KBM-7 (cell line): ENCODE measurements around the gene RENBP.

Experiments used
- DNase-seq: peaks from one replicate; pipeline ENCODE4 v3.0.0-alpha.2; 2015
- in situ Hi-C: fragments of 300-500 bp; cut with MboI; formaldehyde crosslinking; loops from 2 replicates; pipeline ENCODE4 v1.14.3; 2020; ENCODE audit warnings: low sequenced_read_pairs, low pct_unique_long_range_greater_than_20kb, mixed read lengths

Gene RENBP

GRCh38 chrX:153957224-153957623 is 12.8 kb upstream of the RENBP start:
- DNase-seq: no peak
- in situ Hi-C loops: no loop called here

DNA sequence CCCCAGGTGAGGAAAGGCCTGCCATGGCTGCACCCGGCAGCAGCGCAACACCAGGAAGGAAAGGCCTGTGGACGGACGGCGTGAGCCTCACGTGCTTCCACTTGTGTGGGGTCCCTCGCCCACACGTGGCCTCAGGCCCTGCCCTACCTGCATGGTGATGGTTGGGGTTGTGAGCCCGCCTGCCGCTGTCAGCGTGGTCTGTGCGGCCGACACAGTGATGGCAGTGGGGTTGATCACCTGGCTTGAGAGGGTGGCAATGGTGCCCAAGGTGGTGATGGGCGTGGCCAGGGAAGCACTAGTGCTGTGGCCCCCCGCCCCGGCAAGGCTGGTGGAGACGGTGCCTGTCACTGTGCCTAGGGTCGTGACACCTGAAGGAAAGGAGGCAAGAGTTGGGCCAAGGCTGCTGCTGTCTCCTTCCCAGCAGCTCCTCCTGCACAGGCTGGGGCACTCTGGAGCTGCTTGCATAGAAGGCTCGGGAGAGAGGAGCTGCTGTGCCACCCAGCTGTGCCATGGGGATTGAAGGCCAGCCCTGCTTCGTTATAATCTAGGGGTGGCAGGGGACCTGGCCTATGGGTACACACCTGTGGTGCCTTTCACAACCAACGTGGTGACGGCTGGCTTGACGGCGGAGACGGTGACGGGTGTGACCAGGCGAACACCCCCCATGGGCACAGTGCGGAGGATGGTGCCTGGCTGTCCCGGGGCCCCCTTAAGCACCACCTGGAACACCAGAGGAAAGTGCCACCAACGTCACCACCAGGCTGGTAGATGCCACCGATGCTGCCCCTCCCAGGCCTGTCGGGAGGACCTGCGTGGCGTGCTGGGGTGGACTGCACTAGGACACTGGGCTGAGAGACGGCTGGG is 11.8 kb upstream of the RENBP start:
- no peak for DNase-seq
- in situ Hi-C loops: no loop called here

GRCh38 chrX:153955228-153955732 is 10.8 kb upstream of the RENBP start:
- no peak for DNase-seq
- in situ Hi-C loops: no loop called here

GRCh38 chrX:153954558-153955227 is 10.2 kb upstream of the RENBP start:
- in situ Hi-C loops: no loop called here
- no peak for DNase-seq

DNA sequence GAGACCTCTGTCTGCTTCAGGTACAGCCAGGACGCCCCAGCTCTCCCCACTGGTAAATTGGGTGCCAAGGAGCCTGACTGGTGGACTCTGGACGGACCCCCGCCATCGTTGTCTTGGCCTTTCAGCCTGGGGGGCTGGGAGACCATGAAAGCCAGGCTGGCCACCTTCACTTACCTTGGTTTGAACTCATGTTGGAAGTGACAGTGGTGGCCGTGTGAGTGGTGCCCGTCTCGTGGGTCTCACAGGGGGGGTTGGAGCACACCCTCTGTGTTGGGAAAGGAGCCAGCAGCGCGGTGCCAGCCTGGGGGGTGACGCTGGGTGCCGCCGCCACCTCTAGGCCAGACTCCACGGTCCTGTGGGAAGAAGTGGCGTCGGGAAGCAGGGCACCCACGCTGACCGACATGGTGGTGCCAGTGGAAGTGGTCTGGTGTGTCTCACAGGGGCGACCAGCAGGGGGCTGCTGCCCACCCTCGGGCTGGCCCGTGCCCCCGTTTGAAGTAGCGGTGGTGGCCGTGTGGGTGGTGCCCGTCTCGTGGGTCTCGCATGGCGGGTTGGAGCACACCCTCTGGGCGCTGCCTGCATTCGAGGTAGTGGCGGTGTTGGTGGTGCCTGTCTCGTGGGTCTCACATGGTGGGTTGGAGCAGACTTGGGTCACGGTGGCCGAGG is 9.6 kb upstream of the RENBP start:
- in situ Hi-C loops: no loop called here
- DNase-seq: no peak

DNA sequence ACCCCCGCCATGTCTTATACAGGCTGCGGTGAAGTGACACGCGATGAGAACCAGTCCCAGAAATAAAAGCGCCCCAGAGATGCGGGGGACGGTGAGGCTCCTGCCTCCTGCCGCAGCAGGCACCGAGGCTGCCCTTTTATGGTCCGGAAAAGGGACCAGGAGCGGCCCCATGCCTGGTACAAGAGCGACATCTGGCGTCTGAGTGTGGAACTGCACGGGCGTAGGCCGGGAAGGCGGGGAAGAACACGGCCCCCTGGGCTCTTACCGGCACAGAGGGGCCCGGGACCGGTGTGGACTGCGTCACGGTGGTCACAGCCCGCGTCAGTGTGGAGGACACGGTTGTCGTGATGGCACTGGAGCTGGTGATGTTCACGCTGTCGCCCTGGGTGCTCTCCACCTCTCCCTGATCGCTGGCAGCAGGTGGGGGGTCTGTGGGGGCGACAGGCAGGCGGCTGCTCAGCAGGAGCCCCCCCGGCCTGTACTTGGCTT is 8.9 kb upstream of the RENBP start:
- peak; percentile 86 for DNase-seq
- in situ Hi-C loops: no loop called here

- in situ Hi-C loops: no loop called here
- DNase-seq: no peak
These were observed 8.1 kb upstream of the RENBP start for GRCh38 chrX:153952373-153953026.

- in situ Hi-C loops: no loop called here
- DNase-seq: no peak
These were observed 7.4 kb upstream of the RENBP start for GRCh38 chrX:153951683-153952372.

DNA sequence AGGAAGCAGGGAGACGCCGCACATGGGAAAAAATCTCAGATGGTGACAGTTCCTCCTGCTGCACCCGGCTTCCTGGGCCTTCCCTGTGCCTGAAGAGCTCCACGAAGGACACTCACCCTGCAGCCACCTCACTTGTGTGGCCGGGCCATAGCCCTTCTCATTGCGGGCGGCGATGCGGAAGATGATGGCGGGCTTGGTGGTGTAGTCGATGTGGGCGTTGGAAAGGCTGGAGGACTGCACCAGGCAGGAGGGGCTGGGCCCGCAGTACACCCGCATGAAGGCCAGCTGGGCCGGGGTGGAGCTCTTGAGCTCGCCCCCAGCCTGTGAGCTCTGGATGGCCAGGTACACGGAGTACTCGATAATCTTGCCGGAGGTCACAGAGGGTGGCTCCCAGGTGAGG is 5.7 kb upstream of the RENBP start:
- DNase-seq: no peak
- in situ Hi-C loops: no loop called here

DNA sequence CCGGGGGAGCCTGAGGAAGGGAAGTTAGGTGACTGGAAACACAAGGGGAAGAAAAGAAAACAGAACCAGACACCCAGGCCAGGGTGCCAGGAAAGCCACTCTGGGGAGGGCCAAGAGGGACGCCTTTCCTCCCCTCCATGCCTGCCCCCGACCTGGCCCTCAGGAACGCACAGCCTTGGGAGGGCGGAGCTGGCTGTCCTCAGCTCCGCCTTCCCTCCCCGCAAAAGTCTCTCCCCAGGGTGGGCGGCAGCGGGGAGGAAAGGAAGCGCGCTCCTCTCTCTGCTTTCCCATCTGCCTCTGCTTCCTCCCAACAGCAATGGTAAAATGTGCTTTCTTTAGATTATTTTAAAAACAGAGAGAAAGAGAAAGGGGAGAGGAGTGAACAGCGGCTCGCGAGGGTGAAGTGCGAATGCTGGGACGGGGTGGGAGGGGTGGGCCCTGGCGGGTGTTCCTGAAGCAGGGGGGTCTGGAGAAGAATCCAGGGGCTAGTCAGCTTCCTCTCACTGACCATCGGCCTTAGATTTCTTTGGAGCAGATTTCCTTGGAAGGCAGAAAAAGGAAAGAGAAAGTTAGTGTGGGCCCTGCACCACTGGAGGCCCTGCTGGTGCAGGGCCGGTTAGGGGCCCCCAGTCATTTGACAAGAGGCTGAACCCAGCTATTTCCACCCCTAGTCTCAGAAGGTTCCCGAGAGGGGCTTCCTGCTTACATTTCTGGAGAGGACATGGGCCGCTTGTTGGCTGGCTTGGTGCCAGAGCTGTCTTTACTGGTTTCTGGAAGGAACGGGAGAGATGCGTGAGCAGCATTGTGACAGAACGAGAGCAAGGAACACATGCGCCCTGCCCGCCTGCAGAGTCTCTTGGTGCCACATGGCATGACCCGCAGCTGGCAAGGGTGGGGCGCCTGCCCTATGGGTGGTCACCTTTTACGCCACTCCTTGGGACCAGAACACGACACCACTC is 4.7 kb upstream of the RENBP start:
- DNase-seq: no peak

DNA sequence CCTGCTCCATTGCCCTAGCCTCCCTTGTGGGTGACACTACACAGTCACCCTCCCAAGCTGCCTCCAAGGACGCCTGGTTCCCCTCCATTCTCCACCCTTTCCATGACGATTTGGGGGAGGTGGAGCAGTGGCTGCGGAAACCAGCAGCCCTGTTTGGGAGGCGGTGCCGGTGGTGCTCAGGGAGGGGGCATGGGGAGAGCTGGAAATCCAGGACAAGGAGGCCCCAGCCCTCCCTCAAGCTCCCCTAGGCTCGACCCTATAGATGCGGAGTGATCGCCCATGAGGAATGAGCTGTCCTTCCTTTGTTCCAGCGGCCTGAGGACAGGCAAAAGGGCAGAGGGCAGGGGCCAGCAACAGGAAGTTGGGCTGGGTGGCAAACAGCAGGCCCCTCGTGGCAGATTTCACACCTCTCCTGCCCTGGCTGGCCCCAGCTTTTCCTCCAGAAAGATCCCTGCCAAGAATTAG is 3.6 kb upstream of the RENBP start:
- in situ Hi-C loops: no loop called here
- DNase-seq: no peak

More for the DNA sequence above, 4.7 kb upstream of the RENBP start:
- in situ Hi-C loops: no loop called here

- in situ Hi-C loops: no loop called here
- peak; percentile 87 for DNase-seq
These were observed 2.7 kb upstream of the RENBP start for GRCh38 chrX:153947009-153947769.

- no peak for DNase-seq
These were observed 1.8 kb upstream of the RENBP start for GRCh38 chrX:153945956-153946943.

GRCh38 chrX:153944800-153945150 is 332 bp upstream of the RENBP start:
- in situ Hi-C loops: no loop called here
- no peak for DNase-seq

More at GRCh38 chrX:153945956-153946943, 1.8 kb upstream of the RENBP start:
- in situ Hi-C loops: no loop called here

DNA sequence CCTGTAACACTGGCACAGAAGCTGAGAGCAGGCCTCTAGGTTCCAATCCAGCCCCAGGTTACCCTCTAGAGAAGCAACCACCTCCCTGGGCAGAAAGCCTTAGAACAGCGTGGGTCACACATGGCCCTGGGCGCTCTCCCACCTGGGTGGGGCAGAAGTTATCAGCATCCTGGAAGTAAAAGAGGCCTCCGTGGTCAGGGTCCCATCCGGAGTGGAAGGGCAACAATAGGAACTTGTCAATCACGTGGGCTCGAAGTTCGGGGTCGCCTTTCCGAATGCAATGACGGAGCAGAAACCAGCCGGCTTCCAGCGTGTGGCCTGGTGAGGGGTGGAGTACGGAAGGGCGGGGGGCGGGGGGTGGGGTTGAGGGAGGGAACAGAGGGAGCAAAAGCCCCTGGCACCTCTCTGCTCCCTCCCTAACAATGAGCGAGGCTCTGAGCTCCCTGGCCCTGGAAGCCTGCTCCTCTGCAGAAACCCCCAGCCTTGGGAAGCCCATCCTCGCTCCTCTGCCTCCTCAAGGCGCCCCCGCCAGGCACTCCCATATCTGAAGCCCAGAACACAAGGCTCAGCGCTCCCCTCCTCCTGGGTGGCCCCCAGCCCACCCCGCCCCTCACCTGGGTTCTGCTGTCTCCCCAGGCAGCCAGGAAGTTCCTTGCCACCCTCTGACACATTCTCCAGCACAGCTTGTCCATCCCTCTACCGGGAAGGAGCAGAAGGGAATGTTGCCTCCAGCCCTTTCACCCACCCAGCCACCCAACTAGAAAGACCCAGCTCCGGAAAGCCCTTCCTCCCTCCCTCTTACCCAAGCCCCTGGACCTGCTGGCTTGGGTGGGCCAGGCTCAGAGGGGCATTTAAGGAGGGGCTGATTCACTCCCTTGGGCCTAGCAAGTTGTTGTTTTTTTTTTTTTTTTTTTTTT is 2.8 kb downstream of the RENBP start:
- in situ Hi-C loops: no loop called here
- DNase-seq: peak; percentile 68
